ENCODE measurements around the gene SFI1. TPM values are rescaled to one million over a fixed set of nuclear protein-coding genes. Genes with fewer than 3 reads are reported as not detected.

Gene SFI1
- total and polyA plus RNA-seq, 2 of the 8 experiments (the other 6 are each of a cell fraction or from before 2014, with no cell fraction given) = 10.4 to 30.1 TPM

- TF ChIP-seq, protein P1, sequence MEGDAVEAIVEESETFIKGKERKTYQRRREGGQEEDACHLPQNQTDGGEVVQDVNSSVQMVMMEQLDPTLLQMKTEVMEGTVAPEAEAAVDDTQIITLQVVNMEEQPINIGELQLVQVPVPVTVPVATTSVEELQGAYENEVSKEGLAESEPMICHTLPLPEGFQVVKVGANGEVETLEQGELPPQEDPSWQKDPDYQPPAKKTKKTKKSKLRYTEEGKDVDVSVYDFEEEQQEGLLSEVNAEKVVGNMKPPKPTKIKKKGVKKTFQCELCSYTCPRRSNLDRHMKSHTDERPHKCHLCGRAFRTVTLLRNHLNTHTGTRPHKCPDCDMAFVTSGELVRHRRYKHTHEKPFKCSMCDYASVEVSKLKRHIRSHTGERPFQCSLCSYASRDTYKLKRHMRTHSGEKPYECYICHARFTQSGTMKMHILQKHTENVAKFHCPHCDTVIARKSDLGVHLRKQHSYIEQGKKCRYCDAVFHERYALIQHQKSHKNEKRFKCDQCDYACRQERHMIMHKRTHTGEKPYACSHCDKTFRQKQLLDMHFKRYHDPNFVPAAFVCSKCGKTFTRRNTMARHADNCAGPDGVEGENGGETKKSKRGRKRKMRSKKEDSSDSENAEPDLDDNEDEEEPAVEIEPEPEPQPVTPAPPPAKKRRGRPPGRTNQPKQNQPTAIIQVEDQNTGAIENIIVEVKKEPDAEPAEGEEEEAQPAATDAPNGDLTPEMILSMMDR (IDR thresholded peaks at IDR 0.05; ENCODE audit: control extremely low read depth in 1 of 3, insufficient read depth in 1 of 3, low read depth in 1 of 3, low read length in 3 of 3) = no peak
- no peak for TF ChIP-seq GTF2F1 (IDR thresholded peaks at IDR 0.05; ENCODE audit: borderline replicate concordance, low read depth, low read length)
Observed at GRCh38 chr22:31603081-31603525, 106.8 kb downstream of the SFI1 start (continued).
